ENCODE results near the gene MYL6B. TPM values are rescaled to one million over a fixed set of nuclear protein-coding genes. Genes with fewer than 3 reads are reported as not detected.

Gene MYL6B
- total and polyA plus RNA-seq, 2 of the 4 experiments (the other 2 are of a cell fraction) = 78.3 to 112 TPM

DNA sequence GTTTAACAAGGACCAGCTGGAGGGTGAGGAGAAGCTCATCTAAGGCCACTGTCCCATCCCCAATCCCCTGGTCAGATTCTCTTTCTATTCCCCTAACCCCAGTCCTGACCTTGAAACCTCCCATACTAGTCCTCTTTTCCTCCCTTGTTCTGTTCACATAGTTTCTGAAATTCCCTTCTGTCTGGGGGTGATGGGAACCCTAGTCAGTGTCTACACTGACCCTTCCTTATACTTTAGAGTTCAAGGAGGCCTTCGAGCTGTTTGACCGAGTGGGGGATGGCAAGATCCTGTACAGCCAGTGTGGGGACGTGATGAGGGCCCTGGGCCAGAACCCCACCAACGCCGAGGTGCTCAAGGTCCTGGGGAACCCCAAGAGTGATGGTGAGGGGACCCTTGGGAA lies 2.4 kb downstream of the MYL6B start:
- POLR2A ChIA-PET (ENCODE audit: unreplicated experiment) = no interaction called here

More for the DNA sequence above, 2.4 kb downstream of the MYL6B start:
- no peak overlapping the region for H3K4ac ChIP-seq (ENCODE audit: low read depth, low read length)
- no peak overlapping the region for H2BK15ac ChIP-seq (ENCODE audit: low read depth, low read length)
- peaks cover 14% of the 10 kb centered on the region for H3K4me1 ChIP-seq (ENCODE audit: control insufficient read depth, insufficient read depth, low read length)
- H3K4me2 ChIP-seq (ENCODE audit: low read depth, low read length) = no peak overlapping the region
- peaks cover 13% of the 10 kb centered on the region for H3K36me3 ChIP-seq (ENCODE audit: control insufficient read depth, insufficient read depth, low read length)
- no peak overlapping the region for H3K14ac ChIP-seq (replicated peaks; ENCODE audit: low read depth, low read length)
- H3K4me3 ChIP-seq (ENCODE audit: insufficient read depth, low read depth, low read length) = no peak overlapping the region
- H3K27ac ChIP-seq (ENCODE audit: insufficient read depth, low read length) = no peak overlapping the region
- peaks cover 22 to 56% of the 10 kb centered on the region in 2 experiments for H3K79me1 ChIP-seq (ENCODE audit: low read depth in 1 of 2, low read length in 2 of 2)
- no peak overlapping the region for H3K23ac ChIP-seq (ENCODE audit: low read depth, low read length)
- CTCF ChIA-PET = interaction anchor here (0.8 kb wide), 1 partner anchor 36 kb away, joined by 3 read pairs; the partner anchor contains the start of gene ZC3H10
- no peak overlapping the region for H2AFZ ChIP-seq (replicated peaks; ENCODE audit: low read length, poor library complexity)
- H3K27me3 ChIP-seq (ENCODE audit: control insufficient read depth, insufficient read depth, low read length) = no peaks in the 10 kb centered on the region
- H4K20me1 ChIP-seq (ENCODE audit: insufficient read depth, low read length) = peaks cover 15% of the 10 kb centered on the region
- H4K8ac ChIP-seq (ENCODE audit: low read depth in 2 of 2, low read length in 2 of 2) = no peak overlapping the region
- no peak overlapping the region for H2BK120ac ChIP-seq (ENCODE audit: low read depth, low read length)
- no peak overlapping the region for H4K5ac ChIP-seq (ENCODE audit: low read depth, low read length)
- H3K9me1 ChIP-seq (ENCODE audit: insufficient read depth, low read length) = peaks cover 14% of the 10 kb centered on the region
- DNase-seq (no peak), ATAC-seq (ENCODE audit: low read depth) (no peak)
- no peak overlapping the region for H3K18ac ChIP-seq (ENCODE audit: low read depth, low read length)
- BruUV-seq (replicated peaks) = no TSS peak
- WGBS, 2 experiments (ENCODE audit: extremely low coverage in 2 of 2, insufficient read length in 1 of 2) = 93% methylated on average over 3 of the region's 5 CpGs; no CpG with 5 or more reads in 1 of the 2 experiments
- dilution Hi-C loops (cut with HindIII; ENCODE audit: low sequenced_read_pairs, unreplicated experiment) (no loop called here), in situ Hi-C loops (cut with MboI; ENCODE audit: low sequenced_read_pairs) (no loop called here), intact Hi-C loops (cut with micrococcal nuclease) (no loop called here)
- H4K91ac ChIP-seq (ENCODE audit: insufficient read depth, low read depth, low read length) = no peak overlapping the region
- no peak overlapping the region for H2BK20ac ChIP-seq (ENCODE audit: low read depth, low read length)
- no peaks in the 10 kb centered on the region for H3K9me3 ChIP-seq (ENCODE audit: control insufficient read depth, insufficient read depth, low read length)
- no peak overlapping the region for H2AK5ac ChIP-seq (ENCODE audit: low read depth, low read length)
- H2AK9ac ChIP-seq (replicated peaks; ENCODE audit: low read depth, low read length, poor library complexity) = no peak overlapping the region
- no peak for TF ChIP-seq CHD1 (IDR thresholded peaks at IDR 0.05; ENCODE audit: low read depth, low read length)
- no peak for TF ChIP-seq FOS (IDR thresholded peaks at IDR 0.05; ENCODE audit: low read depth, low read length)
- no peak for TF ChIP-seq CEBPB (IDR thresholded peaks at IDR 0.05; ENCODE audit: low read depth, low read length)
- TF ChIP-seq BHLHE40 (IDR thresholded peaks at IDR 0.05; ENCODE audit: low read depth, low read length) = no peak
- TF ChIP-seq RFX5 (IDR thresholded peaks at IDR 0.05; ENCODE audit: low read depth, low read length) = no peak
- no peak for TF ChIP-seq ELK1 (IDR thresholded peaks at IDR 0.05; ENCODE audit: borderline replicate concordance, low read depth, low read length)
- no peak for TF ChIP-seq MAZ (IDR thresholded peaks at IDR 0.05; ENCODE audit: borderline replicate concordance, low read depth, low read length)
- TF ChIP-seq, protein P1, sequence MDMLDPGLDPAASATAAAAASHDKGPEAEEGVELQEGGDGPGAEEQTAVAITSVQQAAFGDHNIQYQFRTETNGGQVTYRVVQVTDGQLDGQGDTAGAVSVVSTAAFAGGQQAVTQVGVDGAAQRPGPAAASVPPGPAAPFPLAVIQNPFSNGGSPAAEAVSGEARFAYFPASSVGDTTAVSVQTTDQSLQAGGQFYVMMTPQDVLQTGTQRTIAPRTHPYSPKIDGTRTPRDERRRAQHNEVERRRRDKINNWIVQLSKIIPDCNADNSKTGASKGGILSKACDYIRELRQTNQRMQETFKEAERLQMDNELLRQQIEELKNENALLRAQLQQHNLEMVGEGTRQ (IDR thresholded peaks at IDR 0.05; ENCODE audit: low read depth, low read length) = no peak
- TF ChIP-seq MXI1 (IDR thresholded peaks at IDR 0.05; ENCODE audit: borderline replicate concordance, low read depth, low read length) = no peak
- no peak for TF ChIP-seq NFE2L2 (IDR thresholded peaks at IDR 0.05; ENCODE audit: low read depth, low read length)
- TF ChIP-seq RCOR1 (IDR thresholded peaks at IDR 0.05; ENCODE audit: insufficient replicate concordance, low read length) = no peak
- TF ChIP-seq MAFK (IDR thresholded peaks at IDR 0.05; ENCODE audit: low read depth, low read length) = no peak
- TF ChIP-seq, protein P2, sequence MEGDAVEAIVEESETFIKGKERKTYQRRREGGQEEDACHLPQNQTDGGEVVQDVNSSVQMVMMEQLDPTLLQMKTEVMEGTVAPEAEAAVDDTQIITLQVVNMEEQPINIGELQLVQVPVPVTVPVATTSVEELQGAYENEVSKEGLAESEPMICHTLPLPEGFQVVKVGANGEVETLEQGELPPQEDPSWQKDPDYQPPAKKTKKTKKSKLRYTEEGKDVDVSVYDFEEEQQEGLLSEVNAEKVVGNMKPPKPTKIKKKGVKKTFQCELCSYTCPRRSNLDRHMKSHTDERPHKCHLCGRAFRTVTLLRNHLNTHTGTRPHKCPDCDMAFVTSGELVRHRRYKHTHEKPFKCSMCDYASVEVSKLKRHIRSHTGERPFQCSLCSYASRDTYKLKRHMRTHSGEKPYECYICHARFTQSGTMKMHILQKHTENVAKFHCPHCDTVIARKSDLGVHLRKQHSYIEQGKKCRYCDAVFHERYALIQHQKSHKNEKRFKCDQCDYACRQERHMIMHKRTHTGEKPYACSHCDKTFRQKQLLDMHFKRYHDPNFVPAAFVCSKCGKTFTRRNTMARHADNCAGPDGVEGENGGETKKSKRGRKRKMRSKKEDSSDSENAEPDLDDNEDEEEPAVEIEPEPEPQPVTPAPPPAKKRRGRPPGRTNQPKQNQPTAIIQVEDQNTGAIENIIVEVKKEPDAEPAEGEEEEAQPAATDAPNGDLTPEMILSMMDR (conservative IDR thresholded peaks at IDR 0.05; ENCODE audit: low read depth, low read length) = no peak
- no peak for TF ChIP-seq RAD21 (IDR thresholded peaks at IDR 0.05; ENCODE audit: low read length)
- TF ChIP-seq SMC3 (IDR thresholded peaks at IDR 0.05; ENCODE audit: low read depth, low read length) = no peak
- TF ChIP-seq POLR2A (IDR thresholded peaks at IDR 0.05; ENCODE audit: low read depth, low read length) = no peak
- no peak overlapping the region for H3K56ac ChIP-seq (ENCODE audit: extremely low read depth, insufficient read depth, low read length)
- H3K9ac ChIP-seq (ENCODE audit: low read depth, low read length) = no peak overlapping the region
- no peak overlapping the region for H2BK5ac ChIP-seq (ENCODE audit: low read depth, low read length, poor library complexity, severe bottlenecking)

Measured in IMR-90 (cell line).